HPDE6-E6E7 (cell line): Measurements from ENCODE around the gene RPTN.

Experiments used
- DNase-seq: peaks from one replicate; pipeline ENCODE4 v3.0.0; 2011; ENCODE audit warnings: missing footprints; ENCODE audit errors: extremely low spot score

The RPTN gene, protein sequence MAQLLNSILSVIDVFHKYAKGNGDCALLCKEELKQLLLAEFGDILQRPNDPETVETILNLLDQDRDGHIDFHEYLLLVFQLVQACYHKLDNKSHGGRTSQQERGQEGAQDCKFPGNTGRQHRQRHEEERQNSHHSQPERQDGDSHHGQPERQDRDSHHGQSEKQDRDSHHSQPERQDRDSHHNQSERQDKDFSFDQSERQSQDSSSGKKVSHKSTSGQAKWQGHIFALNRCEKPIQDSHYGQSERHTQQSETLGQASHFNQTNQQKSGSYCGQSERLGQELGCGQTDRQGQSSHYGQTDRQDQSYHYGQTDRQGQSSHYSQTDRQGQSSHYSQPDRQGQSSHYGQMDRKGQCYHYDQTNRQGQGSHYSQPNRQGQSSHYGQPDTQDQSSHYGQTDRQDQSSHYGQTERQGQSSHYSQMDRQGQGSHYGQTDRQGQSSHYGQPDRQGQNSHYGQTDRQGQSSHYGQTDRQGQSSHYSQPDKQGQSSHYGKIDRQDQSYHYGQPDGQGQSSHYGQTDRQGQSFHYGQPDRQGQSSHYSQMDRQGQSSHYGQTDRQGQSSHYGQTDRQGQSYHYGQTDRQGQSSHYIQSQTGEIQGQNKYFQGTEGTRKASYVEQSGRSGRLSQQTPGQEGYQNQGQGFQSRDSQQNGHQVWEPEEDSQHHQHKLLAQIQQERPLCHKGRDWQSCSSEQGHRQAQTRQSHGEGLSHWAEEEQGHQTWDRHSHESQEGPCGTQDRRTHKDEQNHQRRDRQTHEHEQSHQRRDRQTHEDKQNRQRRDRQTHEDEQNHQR

DNA sequence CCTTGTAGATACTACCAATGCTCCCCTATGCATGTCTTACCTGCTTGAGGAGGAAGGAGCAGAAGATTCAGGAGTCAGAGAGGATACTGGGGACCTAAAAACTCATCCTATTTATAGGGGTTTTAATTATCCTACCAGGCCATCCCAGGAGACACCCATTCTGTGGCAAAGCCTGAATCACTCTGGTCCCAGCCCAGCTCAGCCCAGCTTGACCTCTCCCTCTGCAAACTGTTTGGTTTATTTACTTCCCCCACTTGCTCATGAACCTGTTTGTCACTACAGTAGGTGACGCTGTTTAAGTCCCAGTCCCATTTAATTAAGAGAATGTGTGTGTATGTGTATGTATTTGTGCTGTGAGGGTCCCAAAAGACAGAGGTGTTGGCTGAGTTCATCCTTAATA, at the start of gene RPTN:
RPTN (minus strand) TSS at position 85 of the 400 bp plus-strand sequence. CDS start 1,339 bp downstream, outside the sequence.
- DNase-seq = no peak

GRCh38 chr1:152198982-152199381, 40.0 kb upstream of the RPTN start:
- no peak for DNase-seq

DNA sequence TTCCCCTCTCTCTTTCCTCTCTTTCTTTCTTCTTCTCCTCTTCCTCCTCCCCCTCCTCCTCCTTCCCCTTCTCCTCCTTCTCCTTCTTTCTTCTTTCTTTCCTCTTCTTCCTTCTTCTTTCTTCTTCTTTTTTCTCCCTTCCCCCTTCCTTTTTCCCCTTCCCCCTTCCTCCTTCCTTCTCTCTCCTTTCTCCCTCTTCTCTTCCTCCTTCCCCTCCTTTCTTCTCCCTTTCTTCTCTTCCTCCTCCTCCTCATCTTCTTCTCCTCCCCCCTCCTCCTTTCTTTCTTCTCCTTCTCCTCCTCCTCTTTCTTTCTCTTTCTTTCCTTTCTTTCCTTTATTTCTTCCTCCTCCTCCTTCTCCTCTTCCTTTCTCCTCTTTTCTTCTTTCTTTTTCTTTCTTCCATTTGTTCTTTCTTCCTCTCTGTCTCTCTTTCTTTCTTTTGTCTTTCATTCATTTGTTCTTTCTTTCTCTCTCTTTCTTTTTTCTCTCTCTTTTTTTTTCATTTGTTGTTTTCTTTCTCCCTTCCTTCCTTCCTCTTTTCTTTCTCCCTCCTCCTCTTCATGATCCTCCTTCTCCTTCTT, 38.4 kb upstream of the RPTN start:
- DNase-seq = no peak

GRCh38 chr1:152191711-152192110, 32.7 kb upstream of the RPTN start:
- no peak for DNase-seq

- DNase-seq = no peak
Observed at GRCh38 chr1:152191260-152191659, 32.2 kb upstream of the RPTN start.

DNA sequence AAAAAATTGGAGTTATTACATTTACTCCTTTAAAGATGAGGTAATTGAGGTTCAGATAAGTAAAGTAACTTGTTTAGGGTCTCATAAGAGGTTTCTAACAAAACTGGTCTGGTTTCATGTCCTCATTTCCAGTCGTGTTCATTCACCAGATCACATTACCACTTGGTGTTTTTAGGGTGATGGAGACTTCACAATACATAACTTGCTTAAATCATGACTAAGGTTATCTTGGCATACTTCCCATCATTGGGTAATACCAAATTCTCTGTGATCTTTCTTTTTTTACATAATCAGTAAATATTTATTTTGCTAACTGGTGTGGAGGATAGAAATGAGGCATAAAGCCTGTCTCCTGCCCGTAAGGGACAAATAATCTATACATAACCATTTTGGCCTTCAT, 31.6 kb upstream of the RPTN start:
- no peak for DNase-seq

- DNase-seq = no peak
Observed at GRCh38 chr1:152189657-152190442, 30.8 kb upstream of the RPTN start.

DNA sequence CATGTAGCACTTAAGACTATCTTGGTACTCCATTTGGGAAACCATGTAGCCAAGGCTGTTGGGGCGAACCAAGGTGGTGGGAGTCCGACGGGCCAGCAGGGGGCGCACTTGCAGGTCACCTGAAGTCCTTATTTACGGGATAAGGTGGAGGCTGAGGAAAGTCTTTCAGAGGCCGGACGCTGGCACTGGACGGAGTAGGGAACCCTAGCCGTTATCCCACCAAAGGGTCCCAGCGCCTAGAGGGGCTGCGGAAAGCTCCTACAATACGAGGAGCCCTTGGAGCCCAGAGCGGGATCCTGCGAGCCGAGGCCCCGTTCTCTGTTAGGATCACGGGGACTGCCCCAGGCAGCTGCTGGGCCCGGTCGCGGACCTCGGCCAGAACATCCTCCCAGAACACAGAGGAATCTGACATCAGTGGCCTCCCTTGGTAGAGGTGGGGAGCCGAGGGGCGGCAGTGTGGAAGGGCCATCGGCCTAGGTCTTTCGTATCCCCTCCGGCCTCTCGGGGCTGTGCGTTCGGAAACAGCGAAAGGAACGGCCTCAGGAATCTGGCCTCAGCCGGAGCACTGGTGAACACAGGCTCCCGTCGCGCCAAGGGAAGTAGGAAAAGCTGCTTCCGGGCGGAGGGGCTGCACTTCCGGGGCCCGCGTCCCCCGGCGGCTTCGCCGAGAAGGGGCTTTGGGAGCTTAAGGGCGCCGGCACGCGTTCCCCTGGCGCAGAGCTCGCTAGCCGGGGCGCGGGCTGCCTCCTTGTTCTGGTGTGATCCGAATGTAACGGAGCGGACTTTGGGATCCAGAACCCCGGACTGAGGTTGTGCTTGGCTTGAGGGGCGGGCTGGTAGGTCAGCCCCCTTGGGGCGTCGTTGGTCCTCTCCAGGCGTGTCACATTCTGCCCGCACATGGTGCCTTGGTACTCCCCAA, 29.9 kb upstream of the RPTN start:
- DNase-seq = no peak

GRCh38 chr1:152186556-152187285, 27.7 kb upstream of the RPTN start:
- no peak for DNase-seq

DNA sequence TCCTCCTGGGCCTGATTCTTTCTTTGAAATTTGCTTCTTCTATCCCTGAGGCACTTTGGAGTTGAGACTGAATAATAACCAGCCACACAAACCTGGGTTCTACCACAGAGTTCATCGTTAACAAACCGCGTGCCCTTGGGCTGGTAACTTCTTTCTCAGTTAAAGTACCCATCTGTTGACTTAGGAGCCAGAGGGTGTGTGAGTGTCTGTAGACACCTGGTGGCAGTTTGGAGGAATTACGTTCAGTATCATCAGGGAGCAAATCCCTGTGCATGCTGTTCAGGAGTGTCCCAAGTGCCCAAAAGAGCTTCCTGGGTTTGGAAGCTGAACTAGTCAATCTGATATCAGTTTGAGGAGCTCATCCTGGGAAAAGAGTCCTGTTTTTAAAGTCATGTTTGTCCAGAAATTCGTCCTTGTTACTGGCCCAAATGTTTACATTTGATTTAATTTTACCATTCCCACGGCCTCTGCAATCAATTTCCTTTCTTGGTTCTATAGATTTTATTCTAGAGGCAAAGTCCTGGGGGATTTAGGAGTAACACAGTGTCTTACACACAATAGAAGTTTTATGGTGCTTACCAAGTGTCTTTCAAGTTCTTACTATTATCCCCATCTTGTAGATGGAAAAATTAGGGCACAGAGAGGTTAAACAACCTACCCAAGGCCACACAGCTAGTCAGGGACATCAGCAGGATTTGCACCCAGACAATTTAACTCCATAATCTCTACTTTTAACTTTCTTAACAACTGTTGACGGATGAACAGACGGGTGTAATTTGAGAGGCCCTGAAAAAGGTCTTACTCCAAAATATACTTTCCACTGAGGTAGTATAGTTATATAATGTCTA, 26.7 kb upstream of the RPTN start:
- no peak for DNase-seq

DNA sequence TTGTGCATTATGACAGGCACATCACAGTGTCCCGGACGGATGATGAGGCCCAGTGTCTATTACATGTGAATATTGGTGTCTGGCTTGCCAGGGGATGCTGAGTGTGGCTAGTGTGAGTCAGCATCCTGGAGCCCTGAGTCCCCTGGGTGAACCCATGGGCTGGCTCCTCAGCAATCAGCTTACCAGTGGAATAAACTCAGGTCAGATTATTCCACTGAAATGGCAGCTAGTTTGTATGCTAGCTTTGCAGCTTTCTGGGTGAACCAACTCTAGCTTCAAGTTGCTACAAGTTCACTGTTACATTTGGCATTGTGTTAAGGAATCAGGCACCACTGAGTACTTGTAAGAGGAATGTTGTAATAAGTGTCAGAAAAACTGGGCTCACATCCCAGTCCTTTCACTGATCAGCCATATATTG, 23.9 kb upstream of the RPTN start:
- peak; percentile 74 for DNase-seq

GRCh38 chr1:152182431-152182830, 23.4 kb upstream of the RPTN start:
- DNase-seq = no peak

GRCh38 chr1:152179566-152179965, 20.5 kb upstream of the RPTN start:
- no peak for DNase-seq

GRCh38 chr1:152170287-152170905, 11.4 kb upstream of the RPTN start:
- no peak for DNase-seq

GRCh38 chr1:152169366-152170025, 10.5 kb upstream of the RPTN start:
- no peak for DNase-seq

- no peak for DNase-seq
Observed at GRCh38 chr1:152168535-152168868, 9.5 kb upstream of the RPTN start.

DNA sequence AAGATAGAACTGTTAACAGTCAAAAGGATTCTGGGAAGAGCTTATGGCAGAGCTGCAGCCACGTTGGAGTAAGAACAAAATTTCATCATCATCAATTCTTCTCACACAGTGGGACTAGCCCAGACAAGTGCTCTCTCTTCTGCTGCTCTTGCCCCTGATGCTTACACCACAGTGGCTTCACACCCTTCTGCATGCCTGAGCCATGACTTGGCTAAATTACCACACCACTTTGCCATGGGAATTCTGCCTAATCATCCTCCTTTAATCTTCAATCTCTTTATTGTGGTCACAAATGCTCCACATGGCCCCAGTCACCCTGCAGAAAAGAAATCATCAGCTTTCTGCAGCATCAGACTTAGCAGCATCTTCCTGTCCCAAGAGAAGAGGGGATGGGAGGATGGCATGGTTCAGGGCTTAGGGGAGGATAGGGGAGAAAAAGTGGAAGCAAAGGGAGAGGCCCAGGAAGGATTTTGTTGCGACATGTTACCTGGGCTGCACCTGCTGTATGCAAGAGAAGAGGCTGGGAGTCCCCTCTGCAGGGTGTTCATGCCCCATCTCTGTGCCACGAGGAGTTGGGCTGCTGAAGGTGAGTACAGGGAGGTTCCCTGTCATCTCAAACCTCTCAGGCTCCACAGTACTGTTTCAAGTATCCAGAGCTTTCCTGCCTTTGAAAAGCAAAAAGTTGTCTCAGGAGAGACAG, 9.0 kb upstream of the RPTN start:
- peak; percentile 91 for DNase-seq

GRCh38 chr1:152166966-152167365, 7.9 kb upstream of the RPTN start:
- no peak for DNase-seq
